SU-DHL-6 (cell line): ENCODE results near the gene DYNC1H1.

ENCODE experiments used
- EZH2phosphoT487 ChIP-seq: fragments of 200-600 bp; sonication (generic), shearing (Covaris generic); conservative IDR thresholded peaks from 2 replicates; pipeline ENCODE4 v1.6.1; 2018; ENCODE audit warnings: mild to moderate bottlenecking, antibody characterized with exemption, low read length, moderate library complexity, mixed read lengths
- TF ChIP-seq, protein P1 (sequence below): fragments of 200-600 bp; sonication (generic); IDR thresholded peaks from one replicate; pipeline ENCODE4 v1.5.1; 2017; ENCODE audit warnings: antibody characterized with exemption, mild to moderate bottlenecking, low read length, moderate library complexity; ENCODE audit not compliant: insufficient read depth, poor library complexity, severe bottlenecking

DNA sequence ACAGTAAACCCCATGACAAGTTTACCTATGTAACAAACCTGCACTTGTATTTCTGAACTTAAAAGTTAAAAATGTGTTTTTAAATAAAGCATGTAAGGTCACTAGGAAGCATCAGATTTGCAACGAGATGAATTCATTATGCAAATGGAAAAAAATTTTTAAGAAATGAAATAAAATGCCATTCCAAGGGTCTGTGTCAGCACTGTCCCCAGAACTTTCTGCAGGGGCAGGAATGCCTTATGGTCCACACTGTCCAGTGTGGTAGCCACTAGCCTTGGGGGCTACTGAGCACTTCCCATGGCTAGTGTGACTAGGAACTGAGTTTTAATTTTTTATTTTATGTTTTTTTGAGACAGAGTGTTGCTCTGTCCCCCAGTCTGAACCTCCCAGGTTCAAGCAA is 73.3 kb downstream of the DYNC1H1 start:
- TF ChIP-seq, protein P1, sequence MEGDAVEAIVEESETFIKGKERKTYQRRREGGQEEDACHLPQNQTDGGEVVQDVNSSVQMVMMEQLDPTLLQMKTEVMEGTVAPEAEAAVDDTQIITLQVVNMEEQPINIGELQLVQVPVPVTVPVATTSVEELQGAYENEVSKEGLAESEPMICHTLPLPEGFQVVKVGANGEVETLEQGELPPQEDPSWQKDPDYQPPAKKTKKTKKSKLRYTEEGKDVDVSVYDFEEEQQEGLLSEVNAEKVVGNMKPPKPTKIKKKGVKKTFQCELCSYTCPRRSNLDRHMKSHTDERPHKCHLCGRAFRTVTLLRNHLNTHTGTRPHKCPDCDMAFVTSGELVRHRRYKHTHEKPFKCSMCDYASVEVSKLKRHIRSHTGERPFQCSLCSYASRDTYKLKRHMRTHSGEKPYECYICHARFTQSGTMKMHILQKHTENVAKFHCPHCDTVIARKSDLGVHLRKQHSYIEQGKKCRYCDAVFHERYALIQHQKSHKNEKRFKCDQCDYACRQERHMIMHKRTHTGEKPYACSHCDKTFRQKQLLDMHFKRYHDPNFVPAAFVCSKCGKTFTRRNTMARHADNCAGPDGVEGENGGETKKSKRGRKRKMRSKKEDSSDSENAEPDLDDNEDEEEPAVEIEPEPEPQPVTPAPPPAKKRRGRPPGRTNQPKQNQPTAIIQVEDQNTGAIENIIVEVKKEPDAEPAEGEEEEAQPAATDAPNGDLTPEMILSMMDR = no peak
- TF ChIP-seq EZH2phosphoT487 = no peak
